Keratinocyte (primary cell): ENCODE measurements around the gene EPB41L2.

Experiments
- EZH2 ChIP-seq: IDR thresholded peaks from one replicate; pipeline ENCODE4 v1.6.1; 2012; ENCODE audit warnings: inconsistent platforms, mild to moderate bottlenecking, low read length, moderate library complexity
- TF ChIP-seq, protein P1 (sequence below), 3 experiments: IDR thresholded peaks in 1 of 3; conservative IDR thresholded peaks in 1 of 3; optimal IDR thresholded peaks in 1 of 3; 2 replicates in 2 of 3; 3 replicates in 1 of 3; pipeline versions ENCODE3 to v1.5.1; 2011; ENCODE audit warnings: low read length in 3 of 3, mild to moderate bottlenecking in 3 of 3, moderate library complexity in 2 of 3, control low read depth in 1 of 3, inconsistent platforms in 1 of 3; ENCODE audit not compliant: insufficient read depth in 2 of 3; ENCODE audit errors: extremely low read depth in 1 of 3

DNA sequence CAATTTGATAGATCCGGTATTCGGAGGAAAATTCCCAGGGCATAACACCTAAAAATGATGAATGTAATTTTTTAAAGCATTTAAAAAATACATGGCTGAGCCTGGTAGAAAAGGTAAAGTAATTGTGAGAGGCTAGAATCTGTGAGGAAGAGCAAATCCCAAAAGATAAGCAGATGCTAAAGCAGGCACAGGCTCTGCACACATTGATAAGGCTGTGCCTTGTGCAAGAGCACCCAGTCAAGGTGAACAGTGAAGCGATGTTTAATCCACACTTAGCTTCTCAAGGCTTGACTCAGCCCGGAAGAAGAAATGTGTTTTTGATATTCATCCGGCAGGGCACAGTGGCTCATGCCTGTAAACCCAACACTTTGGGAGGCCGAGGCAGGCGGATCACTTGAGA is 5.1 kb upstream of the EPB41L2 start:
- TF ChIP-seq, protein P1, sequence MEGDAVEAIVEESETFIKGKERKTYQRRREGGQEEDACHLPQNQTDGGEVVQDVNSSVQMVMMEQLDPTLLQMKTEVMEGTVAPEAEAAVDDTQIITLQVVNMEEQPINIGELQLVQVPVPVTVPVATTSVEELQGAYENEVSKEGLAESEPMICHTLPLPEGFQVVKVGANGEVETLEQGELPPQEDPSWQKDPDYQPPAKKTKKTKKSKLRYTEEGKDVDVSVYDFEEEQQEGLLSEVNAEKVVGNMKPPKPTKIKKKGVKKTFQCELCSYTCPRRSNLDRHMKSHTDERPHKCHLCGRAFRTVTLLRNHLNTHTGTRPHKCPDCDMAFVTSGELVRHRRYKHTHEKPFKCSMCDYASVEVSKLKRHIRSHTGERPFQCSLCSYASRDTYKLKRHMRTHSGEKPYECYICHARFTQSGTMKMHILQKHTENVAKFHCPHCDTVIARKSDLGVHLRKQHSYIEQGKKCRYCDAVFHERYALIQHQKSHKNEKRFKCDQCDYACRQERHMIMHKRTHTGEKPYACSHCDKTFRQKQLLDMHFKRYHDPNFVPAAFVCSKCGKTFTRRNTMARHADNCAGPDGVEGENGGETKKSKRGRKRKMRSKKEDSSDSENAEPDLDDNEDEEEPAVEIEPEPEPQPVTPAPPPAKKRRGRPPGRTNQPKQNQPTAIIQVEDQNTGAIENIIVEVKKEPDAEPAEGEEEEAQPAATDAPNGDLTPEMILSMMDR (optimal IDR thresholded peaks at IDR 0.05 in 1 of 3, IDR thresholded peaks at IDR 0.05 in 1 of 3, conservative IDR thresholded peaks at IDR 0.05 in 1 of 3; ENCODE audit: extremely low read depth in 1 of 3, insufficient read depth in 2 of 3, low read length in 3 of 3): no peak
- no peak for TF ChIP-seq EZH2
